Vagina (tissue), 2 donors: ENCODE measurements around the gene RAP1B. TPM values are rescaled to one million over a fixed set of nuclear protein-coding genes. Genes with fewer than 3 reads are reported as not detected.

Experiments used
- DNase-seq, 2 donors: peaks; one replicate each; pipeline ENCODE4 v3.0.0-alpha.2; 2017; ENCODE audit errors: extremely low spot score in 2 of 2
- H3K27ac ChIP-seq: fragments of 200-600 bp; sonication (generic); one replicate; pipeline ENCODE4 v1.5.1; 2019
- H3K27me3 ChIP-seq: fragments of 200-600 bp; sonication (generic); one replicate; pipeline ENCODE4 v1.5.1; 2019
- H3K36me3 ChIP-seq, 2 donors: fragments of 200-600 bp; sonication (generic); one replicate each; pipeline ENCODE4 v1.5.1; 2017 to 2019
- H3K4me1 ChIP-seq: fragments of 200-600 bp; sonication (generic); one replicate; pipeline ENCODE4 v1.5.1; 2019
- H3K4me3 ChIP-seq, 2 donors: fragments of 200-600 bp; sonication (generic); 1 replicate in 1 of 2; 2 replicates in 1 of 2; pipeline ENCODE4 v1.5.1; 2016 to 2019
- H3K9me3 ChIP-seq: fragments of 200-600 bp; sonication (generic); one replicate; pipeline ENCODE4 v1.5.1; 2019
- POLR2A ChIP-seq, 2 donors: fragments of 450-650 bp; IDR thresholded peaks; one replicate each; pipeline ENCODE4 v1.6.1; 2017; ENCODE audit warnings: antibody characterized with exemption in 2 of 2, mild to moderate bottlenecking in 2 of 2, moderate library complexity in 2 of 2
- POLR2AphosphoS5 ChIP-seq, 2 donors: sonication (generic); formaldehyde crosslinking; IDR thresholded peaks; one replicate each; pipeline ENCODE4 v1.9.0; 2017; ENCODE audit warnings: antibody characterized with exemption in 2 of 2, mild to moderate bottlenecking in 2 of 2, low read depth in 1 of 2; ENCODE audit not compliant: insufficient read depth in 1 of 2
- intact Hi-C: fragments of 100-400 bp; cut with DNase I; formaldehyde crosslinking; loops from one replicate; pipeline ENCODE4 v1.15.1; 2023
- total RNA-seq: library from RNA; depleted of rRNA; stranded (reverse); fragments of >200 nt; gene quantifications from one replicate; pipeline ENCODE4 v1.2.3, GENCODE V29; 2016
- TF ChIP-seq, protein P1 (sequence below), 3 experiments: fragments of 450-650 bp in 2 of 3; fragments of 200-600 bp in 1 of 3; sonication (generic) in 1 of 3; IDR thresholded peaks; one replicate each; pipeline ENCODE4 v1.5.1; 2017 to 2019; ENCODE audit warnings: antibody characterized with exemption in 3 of 3, mild to moderate bottlenecking in 2 of 3, moderate library complexity in 2 of 3

The RAP1B gene
- total RNA-seq, 1 donor from 2014 or later: 169 TPM

- no peak overlapping the region for H3K4me3 ChIP-seq
- TF ChIP-seq POLR2A (IDR thresholded peaks at IDR 0.05) (no peak), POLR2AphosphoS5 (IDR thresholded peaks at IDR 0.05; ENCODE audit: insufficient read depth in 1 of 2, low read depth in 1 of 2) (no peak)
- TF ChIP-seq, protein P1, sequence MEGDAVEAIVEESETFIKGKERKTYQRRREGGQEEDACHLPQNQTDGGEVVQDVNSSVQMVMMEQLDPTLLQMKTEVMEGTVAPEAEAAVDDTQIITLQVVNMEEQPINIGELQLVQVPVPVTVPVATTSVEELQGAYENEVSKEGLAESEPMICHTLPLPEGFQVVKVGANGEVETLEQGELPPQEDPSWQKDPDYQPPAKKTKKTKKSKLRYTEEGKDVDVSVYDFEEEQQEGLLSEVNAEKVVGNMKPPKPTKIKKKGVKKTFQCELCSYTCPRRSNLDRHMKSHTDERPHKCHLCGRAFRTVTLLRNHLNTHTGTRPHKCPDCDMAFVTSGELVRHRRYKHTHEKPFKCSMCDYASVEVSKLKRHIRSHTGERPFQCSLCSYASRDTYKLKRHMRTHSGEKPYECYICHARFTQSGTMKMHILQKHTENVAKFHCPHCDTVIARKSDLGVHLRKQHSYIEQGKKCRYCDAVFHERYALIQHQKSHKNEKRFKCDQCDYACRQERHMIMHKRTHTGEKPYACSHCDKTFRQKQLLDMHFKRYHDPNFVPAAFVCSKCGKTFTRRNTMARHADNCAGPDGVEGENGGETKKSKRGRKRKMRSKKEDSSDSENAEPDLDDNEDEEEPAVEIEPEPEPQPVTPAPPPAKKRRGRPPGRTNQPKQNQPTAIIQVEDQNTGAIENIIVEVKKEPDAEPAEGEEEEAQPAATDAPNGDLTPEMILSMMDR (IDR thresholded peaks at IDR 0.05): no peak
- intact Hi-C loops: no loop called here
Observed at GRCh38 chr12:68591734-68592418, 18.8 kb upstream of the RAP1B start.

DNA sequence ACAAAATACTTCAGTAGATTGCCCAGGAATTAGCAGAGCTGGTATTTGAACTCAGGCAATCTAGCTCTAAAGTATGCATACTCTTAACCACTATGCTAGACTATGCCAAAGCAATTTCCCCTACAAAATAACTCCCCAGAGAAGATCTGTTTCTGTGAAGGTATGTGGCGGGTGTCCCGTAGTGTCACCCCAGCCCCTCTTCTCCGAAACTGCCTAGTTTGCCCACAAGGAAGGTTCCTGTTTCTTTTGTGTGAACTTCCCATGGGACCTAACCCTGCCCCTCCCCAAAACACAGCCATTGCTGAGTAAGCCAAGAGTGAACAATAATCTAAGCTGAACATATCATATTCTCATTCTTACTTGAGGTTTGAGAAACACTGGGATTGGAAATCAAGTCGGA lies 15.5 kb upstream of the RAP1B start:
- no peaks in the 10 kb centered on the region for H3K36me3 ChIP-seq
- no peaks in the 10 kb centered on the region for H3K4me1 ChIP-seq
- H3K4me3 ChIP-seq: no peak overlapping the region
- no peaks in the 10 kb centered on the region for H3K27me3 ChIP-seq
- H3K9me3 ChIP-seq: no peaks in the 10 kb centered on the region
- no peak for DNase-seq
- intact Hi-C loops: no loop called here
- TF ChIP-seq POLR2A (IDR thresholded peaks at IDR 0.05): no peak
- TF ChIP-seq POLR2AphosphoS5 (IDR thresholded peaks at IDR 0.05; ENCODE audit: insufficient read depth in 1 of 2, low read depth in 1 of 2): no peak
- TF ChIP-seq, protein P1 (IDR thresholded peaks at IDR 0.05): no peak
- H3K27ac ChIP-seq: no peak overlapping the region

More at GRCh38 chr12:68591734-68592418, 18.8 kb upstream of the RAP1B start:
- no peaks in the 10 kb centered on the region for H3K36me3 ChIP-seq
- no peak for DNase-seq
- H3K27ac ChIP-seq: no peak overlapping the region
- no peaks in the 10 kb centered on the region for H3K27me3 ChIP-seq
- no peaks in the 10 kb centered on the region for H3K4me1 ChIP-seq
- H3K9me3 ChIP-seq: peaks cover 12% of the 10 kb centered on the region

DNA sequence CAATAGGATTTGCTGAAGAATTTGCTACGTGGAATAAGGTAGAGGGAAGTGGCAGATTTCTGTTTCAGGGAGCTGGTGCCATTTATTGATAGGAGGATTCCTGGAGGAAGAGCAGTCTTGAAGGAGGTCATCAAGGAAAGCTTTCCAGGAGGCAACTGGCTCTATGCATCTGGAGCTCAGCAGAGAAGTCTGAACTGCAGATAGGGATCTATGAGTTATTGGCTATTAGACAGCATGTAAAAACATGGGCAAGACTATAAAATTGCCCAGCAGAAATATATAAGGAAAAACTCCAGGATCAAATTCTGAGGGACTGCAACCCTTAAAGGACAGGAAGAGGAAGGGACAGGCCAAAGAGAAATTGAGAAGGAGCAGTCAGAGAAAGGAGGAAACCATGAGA lies 8.9 kb upstream of the RAP1B start:
- Histone ChIP-seq H3K9me3 (no peaks in the 10 kb centered on the region), H3K4me3 (no peak overlapping the region), H3K36me3 (no peaks in the 10 kb centered on the region), H3K4me1 (no peaks in the 10 kb centered on the region), H3K27me3 (no peaks in the 10 kb centered on the region), H3K27ac (no peak overlapping the region)
- DNase-seq: no peak
- TF ChIP-seq POLR2A (IDR thresholded peaks at IDR 0.05) (no peak), POLR2AphosphoS5 (IDR thresholded peaks at IDR 0.05; ENCODE audit: insufficient read depth in 1 of 2, low read depth in 1 of 2) (no peak)
- TF ChIP-seq, protein P1 (IDR thresholded peaks at IDR 0.05): no peak
- intact Hi-C loops: no loop called here

DNA sequence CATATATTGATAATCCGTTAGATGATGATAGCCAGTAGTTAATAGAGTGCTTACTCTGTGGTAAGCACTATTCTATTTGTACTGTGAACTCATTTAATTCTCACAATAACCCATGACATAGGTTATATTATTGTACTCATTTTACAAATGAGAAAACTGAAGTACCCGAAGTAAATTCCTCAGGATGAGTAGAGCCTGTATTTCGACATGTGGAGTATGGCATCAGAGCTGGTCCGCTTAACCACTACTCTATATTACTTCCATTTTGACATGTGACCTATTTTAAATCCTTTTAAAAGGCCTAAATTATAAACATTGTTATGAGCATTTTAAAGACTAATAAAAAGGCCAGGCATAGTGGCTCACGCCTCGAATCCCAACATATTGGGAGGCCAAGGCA lies 8.0 kb upstream of the RAP1B start:
- H3K4me3 ChIP-seq: no peak overlapping the region
- no peak for DNase-seq
- H3K36me3 ChIP-seq: no peaks in the 10 kb centered on the region
- H3K9me3 ChIP-seq: no peaks in the 10 kb centered on the region
- intact Hi-C loops: no loop called here
- no peaks in the 10 kb centered on the region for H3K4me1 ChIP-seq
- no peak for TF ChIP-seq POLR2A (IDR thresholded peaks at IDR 0.05)
- TF ChIP-seq POLR2AphosphoS5 (IDR thresholded peaks at IDR 0.05; ENCODE audit: insufficient read depth in 1 of 2, low read depth in 1 of 2): no peak
- TF ChIP-seq, protein P1 (IDR thresholded peaks at IDR 0.05): no peak
- no peak overlapping the region for H3K27ac ChIP-seq
- H3K27me3 ChIP-seq: no peaks in the 10 kb centered on the region

DNA sequence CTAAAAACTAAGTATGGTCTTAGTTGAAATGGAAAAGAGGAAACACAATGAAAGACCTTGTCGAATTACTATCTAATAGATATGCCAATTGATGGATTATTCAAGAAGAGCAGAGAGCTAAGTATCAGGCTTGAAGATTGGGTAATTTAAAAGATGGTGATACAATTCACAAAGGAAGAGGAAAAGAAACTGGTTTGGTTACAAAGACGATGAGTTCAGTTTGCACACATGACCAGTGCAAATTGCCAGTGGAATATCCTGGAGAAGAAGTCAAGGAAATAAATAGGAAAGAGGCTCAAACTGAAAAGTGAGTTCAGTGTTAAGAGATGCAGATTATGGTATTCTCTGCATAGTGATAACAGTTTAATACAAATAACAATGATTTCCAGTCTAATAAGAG lies 2.5 kb upstream of the RAP1B start:
- intact Hi-C loops: no loop called here
- Histone ChIP-seq H3K4me1 (peaks cover 21% of the 10 kb centered on the region), H3K9me3 (no peaks in the 10 kb centered on the region), H3K27me3 (no peaks in the 10 kb centered on the region), H3K4me3 (no peak overlapping the region), H3K36me3 (no peaks in the 10 kb centered on the region), H3K27ac (no peak overlapping the region)
- DNase-seq: no peak
- TF ChIP-seq POLR2AphosphoS5 (IDR thresholded peaks at IDR 0.05; ENCODE audit: insufficient read depth in 1 of 2, low read depth in 1 of 2): no peak
- TF ChIP-seq, protein P1 (IDR thresholded peaks at IDR 0.05): no peak
- TF ChIP-seq POLR2A (IDR thresholded peaks at IDR 0.05): no peak
